Measurements from ENCODE around the gene ZNF92. TPM values are rescaled to one million over a fixed set of nuclear protein-coding genes. Genes with fewer than 3 reads are reported as not detected.
"Not testable (repeated sequence)": the region's sequence is repeated elsewhere in the genome, so short reads cannot be mapped to it uniquely, and the experiment has no call there.

Gene ZNF92
- total RNA-seq (2014; rRNA removed; shearing (Covaris generic)), result 7.0 and 8.2 TPM in 2 replicates
- 5.7 and 7.4 TPM in 2 replicates for polyA plus RNA-seq (2015; cell fraction: cytosol; rRNA removed)
- 11.3 and 11.9 TPM in 2 replicates for polyA plus RNA-seq (2015; cell fraction: nucleus; rRNA removed)

DNA sequence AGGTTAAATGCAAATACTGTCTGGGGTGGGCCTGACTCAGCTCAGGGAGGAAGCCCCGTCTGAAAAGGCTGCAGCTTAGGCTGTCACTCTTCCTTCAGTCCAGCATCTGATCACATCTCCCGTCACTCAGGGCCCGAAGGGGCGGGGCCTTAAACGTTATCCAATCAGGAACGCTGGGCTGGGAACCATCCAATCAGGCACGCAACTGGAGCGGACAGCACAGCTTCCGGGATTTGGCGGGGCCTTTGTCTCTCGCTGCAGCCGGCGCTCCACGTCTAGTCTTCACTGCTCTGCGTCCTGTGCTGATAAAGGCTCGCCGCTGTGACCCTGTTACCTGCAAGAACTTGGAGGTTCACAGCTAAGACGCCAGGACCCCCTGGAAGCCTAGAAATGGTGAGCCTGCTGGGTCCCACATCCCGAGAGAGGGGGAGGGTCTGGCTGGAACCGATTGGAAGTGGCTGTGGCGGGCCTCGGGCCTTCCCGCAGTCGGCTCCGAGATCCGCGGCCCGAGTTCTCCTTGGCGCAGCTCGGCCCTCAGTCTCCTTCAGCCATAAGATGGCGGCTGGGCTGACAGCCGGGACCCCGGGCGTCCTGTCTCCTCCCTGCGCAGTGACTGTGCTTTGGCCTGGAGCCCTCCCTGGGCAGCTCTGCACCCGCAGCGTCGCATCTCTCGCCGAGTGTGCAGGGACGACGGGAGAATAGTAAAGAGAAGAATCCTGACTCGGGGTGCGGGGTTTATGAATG, at the start of gene ZNF92:
Gene ZNF92 (plus strand): TSS at position 248 of the 744 bp plus-strand sequence. CDS start 143 bp downstream, at position 391.
- peak; percentile 94 for DNase-seq (ENCODE audit: low read depth)

GRCh38 chr7:65325793-65326432, 47.7 kb upstream of the ZNF92 start:
- DNase-seq (ENCODE audit: low read depth), result peak; percentile 10

DNA sequence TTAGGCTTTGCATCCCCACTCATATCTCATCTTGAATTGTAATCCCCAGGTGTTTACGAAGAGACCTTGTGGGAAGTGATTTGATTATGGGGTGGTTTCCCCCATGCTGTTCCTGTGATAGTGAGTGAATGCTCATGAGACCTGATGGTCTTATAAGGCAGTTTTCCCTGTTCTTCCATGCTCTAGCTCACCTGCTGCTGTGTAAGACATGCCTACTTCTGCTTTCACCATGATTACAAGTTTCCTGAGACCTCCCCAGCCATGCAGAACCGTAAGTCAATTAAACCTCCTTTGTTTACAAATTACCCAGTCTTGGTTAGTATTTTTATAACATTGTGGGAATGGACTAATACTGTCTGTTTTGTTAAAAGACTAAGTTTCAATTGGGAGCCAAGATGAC, 35.3 kb upstream of the ZNF92 start:
- DNase-seq (ENCODE audit: low read depth), result no peak

DNA sequence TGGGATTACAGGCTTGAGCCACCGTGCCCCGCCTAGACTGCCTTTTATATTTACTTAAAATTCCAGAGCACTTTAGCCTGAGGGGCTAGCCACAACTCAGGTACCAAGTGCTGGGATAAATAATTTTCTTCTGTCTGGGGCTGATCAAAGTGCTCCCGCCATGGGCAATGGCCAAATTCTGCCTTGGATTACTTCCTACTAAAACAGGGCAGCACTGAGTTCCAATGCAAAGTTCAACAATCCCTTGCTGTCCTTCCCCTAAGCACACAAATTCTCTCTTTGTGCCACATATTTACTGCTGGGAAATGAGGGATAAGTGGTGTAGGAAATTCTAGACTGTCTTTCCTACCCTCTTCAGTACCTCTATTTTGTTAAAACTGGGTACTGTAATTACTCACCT, 34.4 kb upstream of the ZNF92 start:
- no peak for DNase-seq (ENCODE audit: low read depth)

- DNase-seq (ENCODE audit: low read depth), result no peak
These were observed 30.7 kb upstream of the ZNF92 start for GRCh38 chr7:65342723-65343629.

GRCh38 chr7:65344541-65344940, 29.1 kb upstream of the ZNF92 start:
- not testable (repeated sequence) for DNase-seq (ENCODE audit: low read depth)

- DNase-seq (ENCODE audit: low read depth), result no peak
These were observed 19.4 kb upstream of the ZNF92 start for GRCh38 chr7:65354263-65354662.

DNA sequence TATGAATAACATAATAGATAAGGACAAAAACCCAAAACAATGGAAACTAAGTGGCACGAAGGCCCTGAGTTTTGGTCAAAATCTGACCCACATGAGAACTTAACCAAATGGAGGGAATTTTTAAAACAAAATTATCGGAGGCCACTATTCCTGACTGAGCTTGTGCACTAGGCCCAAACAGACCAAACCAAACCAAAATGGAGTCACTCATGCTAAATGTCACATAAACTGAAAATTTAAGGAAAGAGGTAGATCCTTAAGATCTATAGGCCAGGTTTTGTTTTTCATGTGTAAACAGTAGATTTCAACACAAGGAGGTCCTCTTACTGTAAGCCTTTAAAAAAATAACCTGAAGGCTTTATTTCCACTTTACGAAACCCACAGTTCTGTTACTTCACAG, 3.8 kb upstream of the ZNF92 start:
- no peak for DNase-seq (ENCODE audit: low read depth)

DNA sequence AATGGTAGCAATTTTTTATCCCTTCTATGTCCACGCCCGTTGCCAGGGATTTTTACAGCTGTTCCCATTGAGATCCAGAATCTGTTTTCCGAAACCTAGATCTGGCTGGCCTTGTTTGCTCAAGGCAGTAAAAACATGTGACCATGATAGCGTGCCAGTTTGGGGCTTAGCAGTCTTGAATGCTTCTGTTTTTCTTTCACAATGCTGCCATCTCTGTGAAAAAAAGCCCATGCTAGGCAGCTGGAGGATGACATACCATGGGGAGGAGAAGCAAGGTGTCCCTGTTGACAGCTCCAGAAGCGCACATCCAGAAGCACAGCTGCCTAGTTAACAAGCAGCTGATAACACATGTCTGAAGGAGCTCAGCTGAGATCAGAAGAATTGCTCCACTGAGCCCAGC, 2.2 kb upstream of the ZNF92 start:
- DNase-seq (ENCODE audit: low read depth), result no peak

DNA sequence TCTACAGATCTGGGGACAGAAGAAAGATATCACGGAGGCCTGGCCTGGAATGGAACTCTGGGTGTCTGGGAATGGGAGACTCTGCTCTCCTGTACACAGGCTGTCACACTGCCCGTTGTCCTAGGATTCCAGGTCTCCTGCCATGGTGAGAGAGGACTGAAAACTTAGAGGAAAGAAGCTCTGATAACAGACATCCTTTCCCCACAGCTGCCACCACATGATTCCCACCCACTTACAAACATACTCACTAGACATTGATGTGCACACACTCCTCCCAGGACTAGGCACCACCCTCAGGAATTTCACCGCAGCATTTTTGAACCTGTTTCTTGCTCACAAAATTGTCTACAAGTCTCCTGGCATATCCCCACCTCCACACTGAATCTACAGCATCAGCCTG, 5.7 kb downstream of the ZNF92 start:
- DNase-seq (ENCODE audit: low read depth), result no peak

DNA sequence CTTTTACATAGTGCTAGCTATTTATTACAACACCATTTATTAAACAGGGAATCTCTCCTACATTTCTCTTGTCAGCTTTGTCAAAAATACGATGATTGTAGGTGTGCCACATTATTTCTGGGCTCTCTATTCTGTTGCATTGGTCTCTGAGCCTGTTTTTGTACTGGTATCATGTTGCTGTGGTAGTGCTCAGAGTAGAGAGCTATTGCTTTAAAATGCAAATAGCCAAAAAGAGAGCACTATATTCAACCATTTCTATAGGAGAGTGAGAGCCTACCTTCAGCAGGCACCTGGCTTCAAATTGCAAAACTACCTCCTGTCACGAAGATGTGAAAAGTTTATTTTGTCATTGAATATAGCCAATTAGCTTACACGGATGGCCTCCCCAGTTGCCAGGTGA, 8.1 kb downstream of the ZNF92 start:
- no peak for DNase-seq (ENCODE audit: low read depth)

GRCh38 chr7:65382452-65382851, 8.8 kb downstream of the ZNF92 start:
- no peak for DNase-seq (ENCODE audit: low read depth)

- no peak for DNase-seq (ENCODE audit: low read depth)
These were observed 14.2 kb downstream of the ZNF92 start for GRCh38 chr7:65387891-65388290.

GRCh38 chr7:65390588-65390987, 16.9 kb downstream of the ZNF92 start:
- no peak for DNase-seq (ENCODE audit: low read depth)

DNA sequence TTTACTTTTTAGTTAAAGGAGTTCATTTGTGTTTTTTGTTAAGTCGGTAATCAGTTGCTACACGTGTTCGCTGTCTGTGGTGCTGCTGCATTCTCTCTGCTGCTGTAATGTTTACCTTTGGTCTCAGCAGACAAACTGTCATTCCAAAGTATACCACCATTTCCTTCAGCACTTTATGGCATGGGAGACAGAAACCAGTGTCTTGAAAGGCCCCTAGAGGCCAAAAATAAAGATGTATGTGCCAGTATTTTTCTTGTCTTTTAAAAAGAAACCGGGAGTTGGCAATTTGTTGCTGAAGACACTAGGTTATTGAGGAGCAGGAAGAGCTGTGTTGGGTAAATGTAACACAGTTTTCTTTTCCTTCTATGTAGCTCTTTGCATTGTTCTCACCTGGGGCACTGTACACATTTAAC, 24.1 kb downstream of the ZNF92 start:
- DNase-seq (ENCODE audit: low read depth), result no peak

- not testable (repeated sequence) for DNase-seq (ENCODE audit: low read depth)
These were observed 25.0 kb downstream of the ZNF92 start for GRCh38 chr7:65398671-65399070.

DNA sequence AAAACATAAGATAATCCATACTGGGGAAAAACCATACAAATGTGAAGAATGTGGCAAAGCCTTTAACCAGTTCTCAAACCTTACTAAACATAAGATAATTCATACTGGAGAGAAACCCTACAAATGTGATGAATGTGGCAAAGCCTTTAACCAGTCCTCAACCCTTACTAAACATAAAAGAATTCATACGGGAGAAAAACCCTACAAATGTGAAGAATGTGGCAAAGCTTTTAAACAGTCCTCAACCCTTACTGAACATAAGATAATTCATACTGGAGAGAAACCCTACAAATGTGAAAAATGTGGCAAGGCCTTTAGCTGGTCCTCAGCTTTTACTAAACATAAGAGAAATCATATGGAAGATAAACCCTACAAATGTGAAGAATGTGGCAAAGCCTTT, 25.4 kb downstream of the ZNF92 start:
- not testable (repeated sequence) for DNase-seq (ENCODE audit: low read depth)

DNA sequence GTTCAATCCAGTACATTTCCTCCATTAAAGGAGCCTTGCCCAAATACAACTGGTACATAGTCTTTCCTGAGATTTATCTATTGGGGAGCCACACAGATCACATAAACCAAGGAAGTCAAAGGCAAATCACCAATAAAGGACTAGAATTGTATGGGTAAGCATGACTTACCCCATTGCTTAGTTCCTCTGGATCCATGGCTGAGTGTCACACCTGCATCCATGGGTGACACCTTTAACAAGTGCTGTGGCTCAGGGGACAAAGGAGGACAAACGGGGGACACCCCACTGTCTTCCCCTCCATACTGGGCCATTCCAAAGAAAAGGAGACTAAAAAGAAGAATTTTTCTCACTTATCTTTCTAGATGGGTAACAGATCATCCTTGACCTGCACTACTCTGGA, 30.4 kb downstream of the ZNF92 start:
- DNase-seq (ENCODE audit: low read depth), result no peak

GRCh38 chr7:65406706-65407105, 33.1 kb downstream of the ZNF92 start:
- peak; percentile 78 for DNase-seq (ENCODE audit: low read depth)

GRCh38 chr7:65409363-65409762, 35.7 kb downstream of the ZNF92 start:
- no peak for DNase-seq (ENCODE audit: low read depth)

DNA sequence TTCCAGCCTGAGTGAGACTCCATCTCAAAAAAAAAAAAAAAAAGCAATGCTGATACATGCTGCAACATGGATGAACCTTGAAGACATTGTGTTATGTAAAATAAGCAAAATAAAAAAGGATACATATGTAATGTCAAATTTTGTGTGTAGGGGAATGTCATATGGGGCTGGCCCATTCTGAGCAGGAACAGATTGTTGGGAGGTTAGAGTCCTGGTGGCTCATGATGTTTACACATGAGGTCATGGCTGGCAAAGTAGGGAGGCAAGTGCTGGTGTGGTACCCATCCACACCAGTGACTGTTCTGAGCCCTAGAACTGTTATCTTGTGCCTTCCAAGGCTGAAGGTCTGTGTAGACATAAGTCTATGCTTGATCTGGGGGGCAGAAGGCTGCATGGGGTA, 37.6 kb downstream of the ZNF92 start:
- no peak for DNase-seq (ENCODE audit: low read depth)

DNA sequence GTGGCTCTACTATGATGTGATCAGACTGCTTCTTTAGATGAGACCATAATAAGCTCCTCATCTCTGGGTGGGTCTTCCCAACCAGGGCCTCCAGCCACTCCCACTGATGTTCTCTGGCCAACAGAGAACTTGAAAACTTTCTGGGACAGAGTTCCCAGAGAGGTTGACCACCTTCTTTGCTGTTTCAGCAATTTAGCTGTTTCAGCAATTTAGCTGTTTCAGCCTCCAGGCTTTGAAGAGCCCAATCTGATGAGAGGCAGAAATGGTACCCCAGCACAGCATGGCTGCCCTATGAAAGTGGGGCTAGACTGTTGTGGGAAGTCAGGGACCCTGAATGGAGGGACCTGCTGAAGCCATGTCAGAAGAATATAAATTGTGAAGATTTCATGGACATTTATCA, 49.0 kb downstream of the ZNF92 start:
- no peak for DNase-seq (ENCODE audit: low read depth)
